ENCODE data around the gene GRAMD2A. TPM values are rescaled to one million over a fixed set of nuclear protein-coding genes. Genes with fewer than 3 reads are reported as not detected.

Gene GRAMD2A
- total RNA-seq, 1 experiment from 2014 or later: 1.3 TPM

DNA sequence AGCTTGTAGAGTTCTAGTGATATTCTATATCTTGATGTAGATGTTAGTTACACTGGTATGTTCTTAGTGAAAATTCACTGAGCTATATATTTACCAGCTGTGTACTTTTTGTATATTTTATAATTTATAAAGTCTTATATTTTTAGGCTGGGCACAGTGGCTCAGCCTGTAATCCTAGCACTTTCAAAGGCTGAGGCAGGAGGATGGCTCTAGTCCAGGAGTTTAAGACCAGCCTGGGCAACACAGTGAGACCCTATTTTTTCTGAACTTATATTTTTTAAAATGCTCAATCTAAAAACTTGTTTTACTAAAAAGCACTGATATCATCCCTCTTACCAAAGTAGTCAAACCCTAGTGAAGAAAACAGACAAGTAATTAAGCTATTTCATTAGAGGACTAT lies 84.8 kb downstream of the GRAMD2A start:
- H2BK15ac ChIP-seq (ENCODE audit: low read depth, low read length): no peak overlapping the region
- no peak for DNase-seq
- TF ChIP-seq, protein P1, sequence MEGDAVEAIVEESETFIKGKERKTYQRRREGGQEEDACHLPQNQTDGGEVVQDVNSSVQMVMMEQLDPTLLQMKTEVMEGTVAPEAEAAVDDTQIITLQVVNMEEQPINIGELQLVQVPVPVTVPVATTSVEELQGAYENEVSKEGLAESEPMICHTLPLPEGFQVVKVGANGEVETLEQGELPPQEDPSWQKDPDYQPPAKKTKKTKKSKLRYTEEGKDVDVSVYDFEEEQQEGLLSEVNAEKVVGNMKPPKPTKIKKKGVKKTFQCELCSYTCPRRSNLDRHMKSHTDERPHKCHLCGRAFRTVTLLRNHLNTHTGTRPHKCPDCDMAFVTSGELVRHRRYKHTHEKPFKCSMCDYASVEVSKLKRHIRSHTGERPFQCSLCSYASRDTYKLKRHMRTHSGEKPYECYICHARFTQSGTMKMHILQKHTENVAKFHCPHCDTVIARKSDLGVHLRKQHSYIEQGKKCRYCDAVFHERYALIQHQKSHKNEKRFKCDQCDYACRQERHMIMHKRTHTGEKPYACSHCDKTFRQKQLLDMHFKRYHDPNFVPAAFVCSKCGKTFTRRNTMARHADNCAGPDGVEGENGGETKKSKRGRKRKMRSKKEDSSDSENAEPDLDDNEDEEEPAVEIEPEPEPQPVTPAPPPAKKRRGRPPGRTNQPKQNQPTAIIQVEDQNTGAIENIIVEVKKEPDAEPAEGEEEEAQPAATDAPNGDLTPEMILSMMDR (conservative IDR thresholded peaks at IDR 0.05): no peak
- H4K8ac ChIP-seq (replicated peaks; ENCODE audit: insufficient read length, low read depth, low read length): no peak overlapping the region
- H4K20me1 ChIP-seq (ENCODE audit: control insufficient read depth, insufficient read depth, insufficient read length): no peaks in the 10 kb centered on the region
- no peak overlapping the region for H3K4ac ChIP-seq (ENCODE audit: low read depth, low read length)
- no peak overlapping the region for H4K91ac ChIP-seq (ENCODE audit: insufficient read length, low read depth, low read length)
- Mint-ChIP-seq H3K4me3 (no peak overlapping the region), H3K4me1 (peaks cover 11% of the 10 kb centered on the region in 2 experiments), H3K36me3 (ENCODE audit: insufficient read depth in 1 of 3, low read depth in 3 of 3) (0 out of 7 replicates have a peak, but pooled peaks cover 0 to 1% (median 0%) of the 10 kb centered on the region in 3 experiments), H3K27ac (no peak overlapping the region), H3K9me3 (no peaks in the 10 kb centered on the region), H3K27me3 (ENCODE audit: low read depth) (no peaks in the 10 kb centered on the region)
- no peak overlapping the region for H2AK5ac ChIP-seq (ENCODE audit: insufficient read length, low read length)
- H2BK5ac ChIP-seq (ENCODE audit: insufficient read length, low read length): no peak overlapping the region
- H3K27me3 ChIP-seq (ENCODE audit: insufficient read depth, low read length): no peaks in the 10 kb centered on the region
- no peak overlapping the region for H3K9ac ChIP-seq (ENCODE audit: extremely low read depth, insufficient read length, low read length)
- H2BK20ac ChIP-seq (ENCODE audit: low read depth, low read length, poor library complexity, severe bottlenecking): no peak overlapping the region
- H4K5ac ChIP-seq (ENCODE audit: insufficient read length, low read depth, low read length): no peak overlapping the region
- H3T11ph ChIP-seq (ENCODE audit: low read length): no peak overlapping the region
- no peak overlapping the region for H3K27ac ChIP-seq (ENCODE audit: insufficient read length, low read depth, low read length)
- H3K14ac ChIP-seq (ENCODE audit: insufficient read depth, low read length): no peak overlapping the region
- 0 out of 2 replicates have a peak, but pooled peaks cover 2% of the 10 kb centered on the region for H3K4me1 ChIP-seq (ENCODE audit: insufficient read depth, low read length)
- H2BK120ac ChIP-seq (ENCODE audit: low read depth, low read length, poor library complexity, severe bottlenecking): no peak overlapping the region
- peaks cover 7% of the 10 kb centered on the region for H3K23me2 ChIP-seq (ENCODE audit: insufficient read length, low read depth, low read length, poor library complexity, severe bottlenecking)
- no peaks in the 10 kb centered on the region for H3K9me3 ChIP-seq (ENCODE audit: control insufficient read depth, low read depth, low read length)
- no peak overlapping the region for H2AFZ ChIP-seq (ENCODE audit: low read length)
- no peak overlapping the region for H3K18ac ChIP-seq (ENCODE audit: insufficient read length, low read depth, low read length)
- H3K79me1 ChIP-seq (ENCODE audit: insufficient read depth, low read depth, low read length, poor library complexity, severe bottlenecking): no peaks in the 10 kb centered on the region
- no peaks in the 10 kb centered on the region for H3K79me2 ChIP-seq (ENCODE audit: insufficient read depth, low read length)
- H3K56ac ChIP-seq (ENCODE audit: insufficient read length, low read depth, low read length): no peak overlapping the region
- no peak overlapping the region for H3K23ac ChIP-seq (ENCODE audit: insufficient read length, low read depth, low read length)
- no peak overlapping the region for H3K4me2 ChIP-seq (ENCODE audit: insufficient read depth, insufficient read length, low read length)
- H2BK12ac ChIP-seq (ENCODE audit: insufficient read length, low read depth, low read length): no peak overlapping the region
